Activated effector memory CD4-positive, alpha-beta T cell treated with anti-CD3 and anti-CD28 coated beads, Interleukin-2, amount 50 U/mL, for 16 hours (primary cell): ENCODE data around the gene LYRM4.

Experiments used
- DNase-seq: peaks from one replicate; pipeline ENCODE4 v3.0.0-alpha.2; 2020

LYRM4 gene

GRCh38 chr6:5116243-5116991 is 144.3 kb downstream of the LYRM4 start:
- DNase-seq = no peak

GRCh38 chr6:5115168-5115567 is 145.6 kb downstream of the LYRM4 start:
- DNase-seq = no peak

- DNase-seq = no peak
These were observed 147.7 kb downstream of the LYRM4 start for GRCh38 chr6:5113096-5113495.

DNA sequence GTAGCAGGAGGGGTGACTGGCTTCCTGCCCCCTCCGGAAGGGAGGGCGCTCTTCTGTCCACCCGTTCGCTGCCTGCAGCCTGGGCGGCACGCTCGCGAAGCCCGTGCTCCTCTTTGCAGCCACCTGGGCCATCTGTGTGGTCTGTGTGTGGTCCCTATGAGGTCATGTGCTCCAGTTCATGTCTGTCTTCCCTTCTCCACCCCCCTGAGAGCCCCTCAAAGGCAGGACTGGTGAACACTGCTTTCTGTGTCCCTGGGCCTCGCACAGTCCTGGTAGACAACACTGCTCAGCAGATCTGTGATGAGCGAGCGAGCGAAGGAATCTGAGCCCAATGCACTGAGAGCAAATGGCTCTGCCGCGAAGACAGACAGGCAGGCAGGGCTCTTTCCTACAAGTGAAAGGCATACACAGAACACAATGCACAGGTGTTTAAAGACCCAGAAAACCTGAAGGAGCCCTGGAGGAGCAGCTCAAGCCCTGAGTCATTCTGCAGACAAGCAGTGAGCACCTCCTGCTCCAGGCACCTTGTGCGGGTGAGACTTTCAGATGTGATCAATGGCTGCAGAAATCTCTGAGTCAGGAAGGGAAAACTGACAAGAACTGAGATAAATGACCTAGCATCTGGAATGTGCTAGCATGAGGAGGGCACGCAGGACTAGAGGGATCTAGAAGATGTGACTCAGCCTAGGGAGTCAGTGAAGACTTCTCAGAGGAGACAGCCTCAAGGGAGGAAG is 148.5 kb downstream of the LYRM4 start:
- no peak for DNase-seq

- no peak for DNase-seq
These were observed 149.1 kb downstream of the LYRM4 start for GRCh38 chr6:5111626-5112025.

- DNase-seq = no peak
These were observed 150.5 kb downstream of the LYRM4 start for GRCh38 chr6:5110246-5110645.

DNA sequence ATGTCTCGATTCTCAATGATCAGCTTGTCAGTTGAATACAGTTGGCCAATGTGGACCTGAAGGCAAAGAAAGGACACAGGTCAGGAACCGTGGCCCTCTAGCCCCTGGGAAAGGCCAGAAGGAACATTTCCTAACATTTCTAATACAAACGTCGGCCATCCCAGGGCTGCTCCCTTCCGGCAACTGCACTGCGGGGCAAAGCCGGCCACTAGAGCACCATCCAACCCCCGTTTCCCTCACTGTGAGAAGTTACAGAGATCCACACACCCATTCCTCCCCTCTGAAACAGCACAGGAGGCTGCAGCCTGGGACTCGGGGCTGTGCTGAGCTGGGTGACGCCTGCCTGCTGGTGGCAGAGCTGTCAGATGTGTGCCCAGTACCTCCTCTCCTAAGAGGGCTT is 151.3 kb downstream of the LYRM4 start:
- DNase-seq = no peak

DNA sequence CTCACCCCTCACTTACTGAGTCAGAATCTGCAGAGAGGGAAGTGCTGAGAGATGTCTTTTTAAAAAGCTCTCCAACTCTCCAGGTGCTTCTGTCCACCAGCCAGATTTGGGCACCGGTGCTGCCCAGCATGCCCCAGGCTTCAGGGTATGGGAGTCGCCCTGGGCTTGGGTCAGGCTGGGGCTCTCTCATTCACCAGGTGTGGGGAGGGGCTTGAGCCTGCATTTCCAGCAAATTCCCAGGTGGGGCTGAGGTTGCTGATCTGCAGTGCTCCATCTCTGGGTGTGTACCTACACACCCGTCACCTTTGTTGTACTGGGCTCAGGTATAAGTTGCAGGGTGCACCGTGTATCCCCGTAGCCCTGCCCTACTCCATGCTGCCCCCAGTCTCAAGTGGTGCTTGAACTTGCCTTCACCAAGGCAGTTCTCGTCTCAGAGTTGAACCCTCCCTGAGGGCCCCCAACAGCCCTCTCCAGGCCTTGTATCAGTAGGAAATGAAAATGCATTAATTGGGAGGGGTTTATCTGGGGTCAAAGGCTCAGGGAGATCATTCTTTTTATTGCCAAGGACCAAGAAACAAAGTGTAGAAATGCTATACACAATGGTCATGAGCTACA is 152.1 kb downstream of the LYRM4 start:
- no peak for DNase-seq

DNA sequence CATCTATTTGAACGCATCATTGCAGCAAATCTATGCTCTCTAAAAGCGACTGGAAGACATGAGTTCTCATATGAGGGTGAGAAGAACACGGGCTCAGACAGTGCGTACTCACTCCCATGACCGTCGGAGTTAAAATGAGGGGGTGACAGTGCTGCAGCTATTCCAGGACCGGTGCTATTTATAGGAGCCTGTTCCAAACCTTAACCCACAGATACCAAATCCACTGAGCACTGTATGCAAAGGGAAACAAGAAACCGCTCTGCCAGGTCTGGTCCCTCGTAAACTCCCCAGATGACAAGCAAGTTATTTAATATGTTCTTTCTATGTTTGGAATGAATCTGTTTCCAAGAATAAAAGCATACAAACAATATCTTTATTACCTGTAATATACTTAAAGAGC is 152.7 kb downstream of the LYRM4 start:
- DNase-seq = no peak

- DNase-seq = no peak
These were observed 153.4 kb downstream of the LYRM4 start for GRCh38 chr6:5107341-5107740.

- DNase-seq = no peak
These were observed 155.6 kb downstream of the LYRM4 start for GRCh38 chr6:5105146-5105545.

- DNase-seq = no peak
These were observed 156.1 kb downstream of the LYRM4 start for GRCh38 chr6:5104667-5105066.

DNA sequence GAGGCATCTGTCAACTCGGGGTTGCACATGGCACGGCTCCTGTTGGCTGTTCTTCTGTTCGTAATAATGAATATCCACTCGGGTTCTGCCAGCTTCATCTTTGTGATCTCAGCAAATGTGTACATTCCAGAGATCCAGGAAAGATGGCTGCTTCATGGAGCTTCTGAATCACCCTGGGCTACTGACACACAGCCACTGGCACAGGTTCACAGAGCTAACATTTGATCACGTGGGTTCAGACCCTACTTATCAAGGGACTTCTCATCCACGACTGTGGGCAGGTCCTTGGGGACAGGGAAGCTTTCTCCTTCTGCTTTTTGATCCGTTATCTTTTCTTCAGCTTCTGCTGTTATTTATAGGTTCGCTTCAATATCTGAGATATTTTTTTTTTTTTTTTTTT is 157.5 kb downstream of the LYRM4 start:
- DNase-seq = no peak

GRCh38 chr6:5102267-5102970 is 158.3 kb downstream of the LYRM4 start:
- DNase-seq = no peak

- DNase-seq = no peak
These were observed 159.9 kb downstream of the LYRM4 start for GRCh38 chr6:5100806-5101205.

GRCh38 chr6:5099537-5099936 is 161.2 kb downstream of the LYRM4 start:
- no peak for DNase-seq

DNA sequence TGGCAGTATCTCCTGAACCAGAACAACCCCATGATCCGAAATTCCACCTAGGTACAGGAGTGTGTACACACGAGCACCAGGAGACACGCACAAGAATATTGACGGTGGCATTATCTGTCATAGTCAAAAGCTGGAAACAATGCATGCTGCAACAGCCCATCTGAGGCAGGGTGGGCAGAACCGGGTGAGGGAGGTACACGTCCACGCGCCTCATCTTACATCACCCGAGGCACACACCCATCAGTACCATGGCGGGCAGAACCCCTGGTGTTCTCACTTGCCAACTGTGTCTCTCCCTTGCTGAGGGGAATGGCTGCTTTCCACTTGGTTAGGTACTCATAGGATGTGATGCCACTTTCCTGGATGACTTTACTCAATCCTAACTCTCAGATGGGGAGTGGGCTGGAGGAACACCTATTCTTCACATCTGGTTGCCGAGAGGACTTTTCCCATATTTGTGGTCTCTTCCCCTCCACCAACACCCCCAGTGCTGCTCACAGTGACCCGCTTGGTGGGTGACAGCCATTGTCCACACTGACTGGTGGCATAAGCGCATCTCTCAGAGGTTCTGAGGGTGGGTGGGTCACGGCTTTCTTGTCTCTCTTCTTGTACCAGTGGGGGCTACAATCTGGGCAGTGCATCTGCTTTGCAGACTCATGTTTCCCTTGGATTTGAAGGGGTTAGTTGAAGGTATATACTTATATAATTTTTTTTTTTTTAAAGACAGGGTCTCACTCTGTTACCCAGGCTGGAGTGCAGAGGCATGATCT is 162.1 kb downstream of the LYRM4 start:
- DNase-seq = no peak

DNA sequence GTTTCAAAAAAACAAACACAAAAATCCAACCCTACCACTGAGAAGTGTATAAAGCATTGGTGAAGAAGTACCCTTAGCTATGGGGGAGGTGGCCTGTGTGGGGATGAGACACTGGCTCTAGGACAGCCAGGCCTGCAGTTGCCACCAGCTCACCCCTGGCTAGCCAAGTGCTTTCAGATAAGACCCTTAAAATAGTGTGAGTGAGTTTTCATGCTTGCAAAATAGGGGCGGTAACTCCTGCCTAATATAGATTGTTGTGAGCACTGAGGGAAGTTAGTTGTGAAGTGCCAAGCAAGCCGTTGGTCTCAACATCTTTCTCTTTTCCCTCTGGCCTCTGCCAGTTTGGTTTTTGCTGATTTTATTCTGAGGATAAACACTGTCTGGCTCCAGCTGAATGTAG is 164.3 kb downstream of the LYRM4 start:
- no peak for DNase-seq

DNA sequence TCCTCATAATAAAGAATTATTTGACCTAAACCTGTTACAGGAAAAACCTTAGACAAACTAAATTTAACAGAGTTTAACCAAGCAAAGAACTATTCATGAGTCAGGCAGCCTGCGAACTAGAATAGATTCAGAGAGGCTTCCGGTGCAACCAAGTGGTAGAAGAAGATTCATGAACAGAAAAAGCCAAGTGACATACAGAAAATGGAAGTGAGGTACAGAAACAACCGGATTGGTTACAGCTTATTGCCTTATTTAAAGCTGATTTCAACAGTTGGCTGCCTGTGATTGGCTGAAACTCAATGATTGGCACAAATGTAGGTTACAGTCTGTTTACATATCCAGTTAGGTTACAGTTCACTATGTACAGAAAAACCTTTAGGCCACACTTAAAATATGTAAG is 165.5 kb downstream of the LYRM4 start:
- DNase-seq = no peak

DNA sequence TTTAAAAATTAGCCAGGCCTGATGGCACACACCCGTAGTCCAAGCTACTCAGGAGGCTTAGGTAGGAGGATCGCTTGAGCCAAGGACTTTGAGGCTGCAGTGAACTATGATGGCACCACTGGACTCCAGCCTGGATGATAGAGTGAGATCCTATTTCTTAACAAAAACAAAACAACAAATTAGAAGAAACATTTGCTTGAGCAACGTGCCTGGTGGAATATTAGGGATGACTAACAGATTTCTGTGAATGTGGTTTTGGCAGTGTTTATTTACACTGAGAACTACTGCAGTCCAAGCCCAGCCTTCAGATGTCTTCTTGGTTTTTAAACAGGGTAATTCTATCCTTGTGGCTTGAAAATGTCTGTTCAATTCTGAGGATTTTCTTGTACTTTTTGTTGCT is 166.4 kb downstream of the LYRM4 start:
- no peak for DNase-seq

GRCh38 chr6:5093231-5094015 is 167.3 kb downstream of the LYRM4 start:
- DNase-seq = no peak
